ENCODE measurements around the gene RAF1.
A peak's percentile ranks its signal among the peaks of the same experiment; 100 is the strongest.

Gene RAF1

DNA sequence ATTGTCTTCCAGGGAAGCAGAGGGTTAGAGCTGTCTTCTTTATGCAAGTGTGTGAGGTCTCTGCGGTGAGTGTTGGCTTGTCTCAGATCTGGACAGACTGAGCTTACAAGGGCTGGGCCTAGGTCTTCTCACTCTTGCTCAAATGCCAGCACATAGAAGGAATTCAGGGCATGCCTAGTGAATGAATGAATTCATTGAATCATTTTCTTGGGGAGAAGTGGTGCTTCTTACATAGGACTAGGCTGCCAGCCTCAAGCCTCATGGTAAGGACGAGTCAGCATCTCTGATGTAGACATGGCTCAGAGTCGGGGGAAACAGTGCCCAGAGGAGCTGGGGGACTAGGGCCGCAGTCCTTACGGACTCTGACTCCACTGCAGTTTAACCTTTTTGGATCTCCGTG is 89.8 kb downstream of the RAF1 start:
- Histone ChIP-seq H3K4me3 (ENCODE audit: low read depth in 1 of 2, low read length in 2 of 2) (no peak overlapping the region), H3K9ac (ENCODE audit: low read length) (no peak overlapping the region), H3K9me3 (ENCODE audit: low read length) (no peaks in the 10 kb centered on the region), H3K27ac (ENCODE audit: low read depth, low read length) (no peak overlapping the region), H3K27me3 (ENCODE audit: control insufficient read depth in 1 of 2, insufficient read depth in 2 of 2, low read length in 2 of 2) (no peaks in the 10 kb centered on the region), H3K4me1 (ENCODE audit: insufficient read depth, low read length) (no peaks in the 10 kb centered on the region), H3K36me3 (ENCODE audit: insufficient read depth, low read length) (peaks cover 86% of the 10 kb centered on the region)

DNA sequence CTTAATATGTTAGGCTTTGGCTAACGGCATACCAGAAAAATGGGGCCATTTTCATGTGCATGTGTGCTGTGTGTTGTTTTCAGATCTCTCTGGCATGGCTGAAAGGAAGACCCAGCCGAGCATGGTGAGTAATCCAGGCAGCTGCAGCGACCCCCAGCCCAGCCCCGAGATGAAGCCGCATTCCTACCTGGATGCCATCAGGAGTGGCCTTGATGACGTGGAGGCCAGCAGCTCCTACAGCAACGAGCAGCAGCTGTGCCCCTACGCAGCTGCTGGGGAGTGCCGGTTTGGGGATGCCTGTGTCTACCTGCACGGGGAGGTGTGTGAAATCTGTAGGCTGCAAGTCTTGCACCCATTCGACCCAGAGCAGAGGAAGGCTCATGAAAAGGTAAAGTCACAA is 91.9 kb downstream of the RAF1 start:
- peaks cover 77% of the 10 kb centered on the region for H3K36me3 ChIP-seq (ENCODE audit: insufficient read depth, low read length)
- H3K9me3 ChIP-seq (ENCODE audit: low read length) = no peaks in the 10 kb centered on the region
- H3K27ac ChIP-seq (ENCODE audit: low read depth, low read length) = no peak overlapping the region
- no peak overlapping the region for H3K4me3 ChIP-seq (ENCODE audit: low read depth in 1 of 2, low read length in 2 of 2)
- H3K9ac ChIP-seq (ENCODE audit: low read length) = no peak overlapping the region
- no peaks in the 10 kb centered on the region for H3K4me1 ChIP-seq (ENCODE audit: insufficient read depth, low read length)
- no peaks in the 10 kb centered on the region for H3K27me3 ChIP-seq (ENCODE audit: control insufficient read depth in 1 of 2, insufficient read depth in 2 of 2, low read length in 2 of 2)

DNA sequence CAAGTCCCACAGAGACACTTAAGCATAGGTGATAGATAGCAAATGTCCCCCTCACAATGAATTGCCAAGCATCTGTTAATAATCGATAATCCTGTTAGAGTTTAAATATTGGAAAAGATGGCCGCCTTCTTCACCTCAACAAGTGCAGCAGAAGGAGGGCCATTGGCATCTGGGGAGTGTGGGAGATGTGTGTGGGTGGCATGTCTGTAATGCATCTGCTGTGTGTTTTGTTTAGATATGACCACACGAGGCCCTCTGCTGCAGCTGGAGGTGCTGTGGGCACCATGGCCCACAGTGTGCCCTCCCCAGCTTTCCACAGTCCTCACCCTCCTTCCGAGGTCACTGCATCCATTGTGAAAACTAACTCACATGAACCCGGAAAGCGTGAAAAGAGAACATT is 94.1 kb downstream of the RAF1 start:
- peaks cover 58% of the 10 kb centered on the region for H3K36me3 ChIP-seq (ENCODE audit: insufficient read depth, low read length)
- H3K4me3 ChIP-seq (ENCODE audit: low read depth in 1 of 2, low read length in 2 of 2) = no peak overlapping the region
- H3K9me3 ChIP-seq (ENCODE audit: low read length) = peaks cover 4% of the 10 kb centered on the region
- no peak overlapping the region for H3K27ac ChIP-seq (ENCODE audit: low read depth, low read length)
- no peaks in the 10 kb centered on the region for H3K27me3 ChIP-seq (ENCODE audit: control insufficient read depth in 1 of 2, insufficient read depth in 2 of 2, low read length in 2 of 2)
- no peaks in the 10 kb centered on the region for H3K4me1 ChIP-seq (ENCODE audit: insufficient read depth, low read length)
- H3K9ac ChIP-seq (ENCODE audit: low read length) = no peak overlapping the region

DNA sequence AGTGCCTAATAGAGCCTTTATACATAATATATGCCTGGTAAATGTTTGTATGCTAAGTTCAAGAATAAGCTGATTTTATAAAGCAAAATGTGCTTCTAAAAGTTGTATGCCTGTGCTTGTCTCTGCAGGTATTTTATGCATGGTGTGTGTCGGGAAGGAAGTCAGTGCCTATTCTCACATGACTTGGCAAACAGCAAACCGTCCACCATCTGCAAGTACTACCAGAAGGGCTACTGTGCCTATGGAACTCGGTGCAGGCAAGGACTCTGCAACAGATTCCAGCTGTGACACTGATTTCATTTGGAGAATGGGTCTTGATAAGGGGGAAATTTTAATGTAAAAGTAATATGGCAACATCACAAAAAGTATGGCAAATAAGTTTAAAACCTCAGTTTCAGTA is 95.2 kb downstream of the RAF1 start:
- H3K27me3 ChIP-seq (ENCODE audit: control insufficient read depth in 1 of 2, insufficient read depth in 2 of 2, low read length in 2 of 2) = no peaks in the 10 kb centered on the region
- H3K27ac ChIP-seq (ENCODE audit: low read depth, low read length) = no peak overlapping the region
- H3K4me1 ChIP-seq (ENCODE audit: insufficient read depth, low read length) = no peaks in the 10 kb centered on the region
- no peak overlapping the region for H3K4me3 ChIP-seq (ENCODE audit: low read depth in 1 of 2, low read length in 2 of 2)
- H3K9me3 ChIP-seq (ENCODE audit: low read length) = peaks cover 4% of the 10 kb centered on the region
- H3K9ac ChIP-seq (ENCODE audit: low read length) = no peak overlapping the region
- peaks cover 47% of the 10 kb centered on the region for H3K36me3 ChIP-seq (ENCODE audit: insufficient read depth, low read length)

DNA sequence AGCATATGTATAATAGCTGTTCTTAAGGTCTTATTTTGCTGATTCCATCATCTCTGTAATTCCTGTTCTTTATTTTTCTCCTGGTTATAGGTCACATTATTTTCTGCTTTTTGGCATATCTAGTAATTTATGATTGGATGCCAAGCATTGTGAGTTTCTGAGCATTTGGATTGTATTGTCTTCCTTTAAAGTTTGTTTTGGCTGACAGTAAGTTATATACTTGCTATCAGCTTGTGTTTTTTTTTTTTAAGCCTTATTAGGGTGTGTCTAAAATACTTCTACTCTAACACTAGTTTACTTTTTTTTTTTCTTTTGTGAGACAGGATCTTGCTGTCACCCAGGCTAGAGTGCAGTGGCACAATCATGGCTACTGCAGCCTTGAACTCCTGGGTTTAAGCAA is 96.9 kb downstream of the RAF1 start:
- no peak overlapping the region for H3K4me3 ChIP-seq (ENCODE audit: low read depth in 1 of 2, low read length in 2 of 2)

DNA sequence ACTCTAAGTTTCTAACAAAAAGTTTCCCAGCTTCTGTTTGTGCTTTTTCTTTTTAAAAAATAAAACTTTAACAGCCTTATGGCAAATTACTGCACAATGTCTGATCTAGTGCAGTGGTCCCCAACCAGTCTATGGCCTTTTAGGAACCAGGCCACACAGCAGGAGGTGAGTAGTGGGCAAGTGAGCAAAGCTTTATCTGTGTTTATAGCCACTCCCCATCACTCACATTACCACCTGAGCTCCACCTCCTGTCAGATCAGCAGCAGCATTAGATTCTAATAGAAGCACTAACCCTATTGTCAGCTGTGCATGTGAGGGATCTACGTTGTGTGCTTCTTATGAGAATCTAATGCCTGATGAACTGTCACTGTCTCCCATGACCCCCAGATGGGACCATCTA is 101.5 kb downstream of the RAF1 start:
- Histone ChIP-seq H3K4me3 (ENCODE audit: low read depth in 1 of 2, low read length in 2 of 2) (no peak overlapping the region), H3K4me1 (ENCODE audit: insufficient read depth, low read length) (peaks cover 21% of the 10 kb centered on the region), H3K27ac (ENCODE audit: low read depth, low read length) (no peak overlapping the region), H3K36me3 (ENCODE audit: insufficient read depth, low read length) (no peaks in the 10 kb centered on the region), H3K9ac (ENCODE audit: low read length) (no peak overlapping the region), H3K27me3 (ENCODE audit: control insufficient read depth in 1 of 2, insufficient read depth in 2 of 2, low read length in 2 of 2) (no peaks in the 10 kb centered on the region), H3K9me3 (ENCODE audit: low read length) (peaks cover 4% of the 10 kb centered on the region)

More for the DNA sequence above, 96.9 kb downstream of the RAF1 start:
- H3K9me3 ChIP-seq (ENCODE audit: low read length) = peaks cover 4% of the 10 kb centered on the region
- no peaks in the 10 kb centered on the region for H3K4me1 ChIP-seq (ENCODE audit: insufficient read depth, low read length)
- H3K36me3 ChIP-seq (ENCODE audit: insufficient read depth, low read length) = peaks cover 34% of the 10 kb centered on the region
- H3K27ac ChIP-seq (ENCODE audit: low read depth, low read length) = no peak overlapping the region
- H3K27me3 ChIP-seq (ENCODE audit: control insufficient read depth in 1 of 2, insufficient read depth in 2 of 2, low read length in 2 of 2) = no peaks in the 10 kb centered on the region
- H3K9ac ChIP-seq (ENCODE audit: low read length) = no peak overlapping the region

DNA sequence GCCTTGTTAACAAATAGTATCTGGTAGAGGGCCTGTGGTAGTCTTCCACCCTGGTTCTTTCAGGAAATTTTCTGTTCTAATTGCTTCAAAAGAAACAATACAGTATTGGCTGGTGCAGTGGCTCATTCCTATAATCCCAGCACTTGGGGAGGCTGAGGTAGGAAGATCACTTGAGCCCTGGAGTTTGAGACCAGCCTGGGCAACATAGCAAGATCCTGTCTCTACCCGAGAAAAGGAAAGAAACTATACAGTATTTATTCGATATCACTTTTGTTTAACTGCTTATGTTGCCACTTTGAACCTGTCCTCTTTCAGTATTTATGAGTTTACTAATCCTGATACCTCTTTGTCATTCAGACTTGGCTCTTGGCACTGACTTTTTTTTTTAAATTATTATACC is 102.5 kb downstream of the RAF1 start:
- H3K36me3 ChIP-seq (ENCODE audit: insufficient read depth, low read length) = no peaks in the 10 kb centered on the region
- no peak overlapping the region for H3K27ac ChIP-seq (ENCODE audit: low read depth, low read length)
- H3K9me3 ChIP-seq (ENCODE audit: low read length) = peaks cover 4% of the 10 kb centered on the region
- no peak overlapping the region for H3K9ac ChIP-seq (ENCODE audit: low read length)
- no peaks in the 10 kb centered on the region for H3K27me3 ChIP-seq (ENCODE audit: control insufficient read depth in 1 of 2, insufficient read depth in 2 of 2, low read length in 2 of 2)
- peaks cover 21% of the 10 kb centered on the region for H3K4me1 ChIP-seq (ENCODE audit: insufficient read depth, low read length)
- no peak overlapping the region for H3K4me3 ChIP-seq (ENCODE audit: low read depth in 1 of 2, low read length in 2 of 2)

DNA sequence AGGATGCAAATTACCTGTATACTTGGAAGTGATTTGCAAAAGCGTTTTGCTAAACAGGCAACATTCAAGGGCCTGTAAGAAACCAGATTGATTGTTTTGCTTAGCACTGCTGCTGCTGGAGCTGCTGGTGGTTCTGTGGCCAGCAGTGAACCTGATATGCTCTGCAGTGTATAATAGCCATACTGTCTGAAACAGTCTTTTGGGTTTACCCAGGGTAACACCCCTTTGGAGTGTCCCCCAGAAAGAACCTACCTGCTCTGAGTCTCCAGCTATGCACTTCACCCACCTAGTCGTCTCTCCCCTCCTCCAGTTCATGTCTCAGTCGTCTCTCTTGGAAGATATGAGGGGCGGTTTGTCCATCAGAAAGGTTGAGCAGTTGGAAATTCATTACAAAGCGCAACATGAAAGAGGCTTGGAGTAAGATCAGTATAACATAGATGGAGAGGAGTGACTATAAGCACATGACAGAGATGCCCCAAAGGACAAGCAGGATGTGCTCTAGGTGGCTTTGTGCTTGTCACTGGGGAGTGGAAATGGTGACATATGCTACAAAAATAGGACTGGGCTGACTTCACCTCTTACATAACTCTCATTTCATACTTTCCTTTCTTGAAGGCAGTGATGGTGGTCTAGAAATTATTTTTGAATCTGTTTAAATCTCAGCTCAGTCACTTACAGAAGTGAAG is 103.3 kb downstream of the RAF1 start:
- no peaks in the 10 kb centered on the region for H3K27me3 ChIP-seq (ENCODE audit: control insufficient read depth in 1 of 2, insufficient read depth in 2 of 2, low read length in 2 of 2)
- peaks cover 21% of the 10 kb centered on the region for H3K4me1 ChIP-seq (ENCODE audit: insufficient read depth, low read length)
- H3K27ac ChIP-seq (ENCODE audit: low read depth, low read length) = no peak overlapping the region
- no peak overlapping the region for H3K9ac ChIP-seq (ENCODE audit: low read length)
- no peaks in the 10 kb centered on the region for H3K9me3 ChIP-seq (ENCODE audit: low read length)
- no peak overlapping the region for H3K4me3 ChIP-seq (ENCODE audit: low read depth in 1 of 2, low read length in 2 of 2)
- H3K36me3 ChIP-seq (ENCODE audit: insufficient read depth, low read length) = no peaks in the 10 kb centered on the region

DNA sequence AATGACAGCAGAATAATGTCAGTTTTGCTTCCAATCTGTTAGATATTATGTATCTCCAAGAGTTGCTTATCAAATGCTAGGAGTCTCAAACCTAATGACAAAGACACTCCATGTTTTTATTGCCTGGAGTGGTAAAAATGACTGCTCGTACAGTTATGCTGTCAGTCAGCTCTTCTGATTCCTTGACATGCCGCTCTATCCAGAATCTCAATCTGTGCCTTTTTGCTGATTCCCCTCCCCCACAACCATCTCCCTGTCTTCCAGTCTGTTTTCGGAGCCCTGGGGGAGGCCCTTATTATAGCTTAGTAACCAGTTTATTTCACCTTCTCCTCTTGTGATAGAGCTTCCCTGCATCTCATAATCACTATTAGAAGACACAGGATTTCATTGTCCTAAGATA is 104.4 kb downstream of the RAF1 start:
- no peaks in the 10 kb centered on the region for H3K9me3 ChIP-seq (ENCODE audit: low read length)
- H3K9ac ChIP-seq (ENCODE audit: low read length) = no peak overlapping the region
- H3K27me3 ChIP-seq (ENCODE audit: control insufficient read depth in 1 of 2, insufficient read depth in 2 of 2, low read length in 2 of 2) = no peaks in the 10 kb centered on the region
- H3K4me3 ChIP-seq (ENCODE audit: low read depth in 1 of 2, low read length in 2 of 2) = no peak overlapping the region
- H3K27ac ChIP-seq (ENCODE audit: low read depth, low read length) = no peak overlapping the region
- no peaks in the 10 kb centered on the region for H3K36me3 ChIP-seq (ENCODE audit: insufficient read depth, low read length)
- peaks cover 21% of the 10 kb centered on the region for H3K4me1 ChIP-seq (ENCODE audit: insufficient read depth, low read length)

DNA sequence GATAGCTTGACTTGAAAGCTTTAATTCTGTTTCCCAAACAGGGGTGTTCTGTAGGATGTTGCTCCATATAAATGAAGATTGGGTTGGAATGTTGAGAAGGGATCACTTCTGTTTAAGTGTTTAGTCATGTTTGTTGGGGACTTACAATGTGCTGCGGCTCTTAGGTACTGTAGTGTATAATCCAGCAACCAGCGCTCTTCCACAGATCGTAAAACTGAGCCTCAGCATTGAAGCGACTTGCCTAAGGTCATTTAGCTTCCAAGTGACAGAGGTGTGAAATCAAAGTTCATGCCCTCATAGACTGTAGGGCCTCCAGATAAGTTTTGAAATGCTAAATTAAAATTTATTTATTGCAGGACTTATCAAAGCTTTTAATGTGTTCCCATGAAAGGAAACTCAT is 105.2 kb downstream of the RAF1 start:
- Histone ChIP-seq H3K4me3 (ENCODE audit: low read depth in 1 of 2, low read length in 2 of 2) (peak overlapping the region in 1 of 2 donors; percentile 93), H3K36me3 (ENCODE audit: insufficient read depth, low read length) (no peaks in the 10 kb centered on the region), H3K9ac (ENCODE audit: low read length) (peak overlapping the region; percentile 85), H3K4me1 (ENCODE audit: insufficient read depth, low read length) (peaks cover 21% of the 10 kb centered on the region), H3K27ac (ENCODE audit: low read depth, low read length) (no peak overlapping the region), H3K27me3 (ENCODE audit: control insufficient read depth in 1 of 2, insufficient read depth in 2 of 2, low read length in 2 of 2) (peaks cover 0 to 5% of the 10 kb centered on the region in 2 donors), H3K9me3 (ENCODE audit: low read length) (no peaks in the 10 kb centered on the region)

DNA sequence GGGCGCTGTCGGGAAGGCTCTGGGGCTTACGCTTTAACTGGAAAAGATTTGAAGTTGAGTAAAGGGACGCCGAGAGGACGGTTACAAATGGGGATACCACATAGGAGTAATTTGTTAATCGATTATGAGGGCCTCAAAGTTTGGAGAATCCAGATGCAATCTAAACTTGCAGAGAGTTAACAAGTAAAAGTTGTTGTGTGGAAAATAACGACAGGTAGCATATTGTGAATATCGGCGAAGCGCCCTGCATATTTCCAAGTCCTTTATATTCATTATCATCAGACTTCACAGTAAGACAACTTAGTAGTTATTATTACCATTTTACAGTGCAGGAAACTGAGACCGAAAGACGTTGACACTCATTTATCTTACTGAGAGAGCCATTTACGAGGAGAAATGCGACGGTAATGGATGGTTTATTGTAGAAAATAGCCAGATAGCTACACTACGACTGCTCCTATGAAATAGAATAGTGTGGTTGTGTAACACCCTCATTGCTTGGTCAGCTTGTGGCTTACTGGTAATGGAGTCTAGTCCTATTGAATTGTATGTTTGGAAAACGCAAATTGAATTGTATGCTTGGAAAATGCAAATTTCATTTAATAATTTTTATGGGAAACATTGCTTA is 106.3 kb downstream of the RAF1 start:
- peaks cover 0 to 5% of the 10 kb centered on the region in 2 donors for H3K27me3 ChIP-seq (ENCODE audit: control insufficient read depth in 1 of 2, insufficient read depth in 2 of 2, low read length in 2 of 2)
- H3K4me3 ChIP-seq (ENCODE audit: low read depth in 1 of 2, low read length in 2 of 2) = peak overlapping the region; percentile 93
- H3K27ac ChIP-seq (ENCODE audit: low read depth, low read length) = peak overlapping the region; percentile 97
- H3K9me3 ChIP-seq (ENCODE audit: low read length) = no peaks in the 10 kb centered on the region
- peaks cover 21% of the 10 kb centered on the region for H3K4me1 ChIP-seq (ENCODE audit: insufficient read depth, low read length)
- peak overlapping the region; percentile 85 for H3K9ac ChIP-seq (ENCODE audit: low read length)
- no peaks in the 10 kb centered on the region for H3K36me3 ChIP-seq (ENCODE audit: insufficient read depth, low read length)

All from muscle layer of colon (tissue), 2 donors.